Keratinocyte (primary cell): ENCODE measurements around the gene TMEM132C. TPM values are rescaled to one million over a fixed set of nuclear protein-coding genes. Genes with fewer than 3 reads are reported as not detected.

Experiments
- DNase-seq: peaks from one replicate; pipeline ENCODE4 v3.0.0-alpha.2; 2011; ENCODE audit warnings: low read depth, missing footprints, low spot score
- FAIRE-seq: peaks from 2 replicates; lab custom pipeline; 2011; peaks lifted over from hg19 to GRCh38; lab: Jason Lieb, UNC
- H2AFZ ChIP-seq: 2 replicates; pipeline ENCODE4 v1.6.0; 2012; ENCODE audit warnings: low read length, control low read depth, inconsistent platforms; ENCODE audit not compliant: control insufficient read depth
- H3K27ac ChIP-seq: 2 replicates; pipeline ENCODE4 v1.5.1; 2011; ENCODE audit warnings: low read length; ENCODE audit not compliant: control insufficient read depth, insufficient read depth
- H3K27me3 ChIP-seq: 3 replicates; pipeline ENCODE4 v1.6.0; 2011; ENCODE audit warnings: low read length; ENCODE audit not compliant: control insufficient read depth, insufficient read depth; ENCODE audit errors: extremely low read depth
- H3K36me3 ChIP-seq, 2 experiments: 2 replicates in 1 of 2; 3 replicates in 1 of 2; pipeline ENCODE4 v1.5.1; 2011; ENCODE audit warnings: low read length in 2 of 2, mild to moderate bottlenecking in 1 of 2; ENCODE audit not compliant: control insufficient read depth in 2 of 2, insufficient read depth in 2 of 2; ENCODE audit errors: extremely low read depth in 1 of 2
- H3K4me1 ChIP-seq: 3 replicates; pipeline ENCODE4 v1.5.1; 2011; ENCODE audit warnings: low read length; ENCODE audit not compliant: control insufficient read depth, insufficient read depth; ENCODE audit errors: extremely low read depth
- H3K4me2 ChIP-seq: 3 replicates; pipeline ENCODE4 v1.6.0; 2011; ENCODE audit warnings: low read depth, low read length; ENCODE audit not compliant: control insufficient read depth, insufficient read depth; ENCODE audit errors: extremely low read depth
- H3K4me3 ChIP-seq, 3 experiments: fragments of 200-600 bp in 1 of 3; sonication (generic) in 1 of 3; 2 replicates in 2 of 3; 3 replicates in 1 of 3; pipeline ENCODE4 v1.5.1; 2011 to 2016; ENCODE audit warnings: low read length in 3 of 3, mild to moderate bottlenecking in 3 of 3, control low read depth in 2 of 3, inconsistent platforms in 1 of 3, low read depth in 1 of 3, mixed read lengths in 1 of 3, mixed run types in 1 of 3, moderate library complexity in 1 of 3; ENCODE audit not compliant: control insufficient read depth in 2 of 3, insufficient read depth in 2 of 3; ENCODE audit errors: extremely low read depth in 1 of 3
- H3K79me2 ChIP-seq: 2 replicates; pipeline ENCODE4 v1.6.0; 2012; ENCODE audit warnings: low read length; ENCODE audit not compliant: control insufficient read depth, insufficient read depth
- H3K9ac ChIP-seq: 3 replicates; pipeline ENCODE4 v1.6.0; 2011; ENCODE audit warnings: low read length; ENCODE audit not compliant: control insufficient read depth, insufficient read depth; ENCODE audit errors: extremely low read depth
- H3K9me1 ChIP-seq: 3 replicates; pipeline ENCODE4 v1.6.0; 2011; ENCODE audit warnings: low read length; ENCODE audit not compliant: control insufficient read depth, insufficient read depth; ENCODE audit errors: extremely low read depth
- H3K9me3 ChIP-seq: 2 replicates; pipeline ENCODE4 v1.5.1; 2012; ENCODE audit warnings: low read depth, low read length; ENCODE audit not compliant: control insufficient read depth
- H4K20me1 ChIP-seq: 3 replicates; pipeline ENCODE4 v1.6.0; 2011; ENCODE audit warnings: low read length; ENCODE audit not compliant: control insufficient read depth, insufficient read depth; ENCODE audit errors: extremely low read depth
- EZH2 ChIP-seq: IDR thresholded peaks from one replicate; pipeline ENCODE4 v1.6.1; 2012; ENCODE audit warnings: inconsistent platforms, mild to moderate bottlenecking, low read length, moderate library complexity
- dilution Hi-C: fragments of 300-500 bp; cut with MboI; formaldehyde crosslinking; loops from one replicate; pipeline ENCODE4 v1.7.0; 2020; ENCODE audit warnings: low sequenced_read_pairs; ENCODE audit not compliant: extremely low pct_ligation_motif_present
- polyA plus RNA-seq, 5 experiments: library from polyadenylated mRNA; depleted of rRNA in 3 of 5; stranded (reverse) in 3 of 5; stranded (forward) in 1 of 5; unstranded in 1 of 5; fragments of >200 nt; gene quantifications; 1 replicate in 1 of 5; 2 replicates in 3 of 5; 3 replicates in 1 of 5; pipeline versions ENCODE4 v1.2.1 to v1.2.3, GENCODE V29; 2011 to 2012; ENCODE audit warnings: missing spikeins in 2 of 5, low read depth in 1 of 5, low replicate concordance in 1 of 5
- TF ChIP-seq, protein P1 (sequence below), 3 experiments: IDR thresholded peaks in 1 of 3; conservative IDR thresholded peaks in 1 of 3; optimal IDR thresholded peaks in 1 of 3; 2 replicates in 2 of 3; 3 replicates in 1 of 3; pipeline versions ENCODE3 to v1.5.1; 2011; ENCODE audit warnings: low read length in 3 of 3, mild to moderate bottlenecking in 3 of 3, moderate library complexity in 2 of 3, control low read depth in 1 of 3, inconsistent platforms in 1 of 3; ENCODE audit not compliant: insufficient read depth in 2 of 3; ENCODE audit errors: extremely low read depth in 1 of 3

TMEM132C gene
- polyA plus RNA-seq, 1 donor (not counting 4 experiments of a cell fraction or from before 2014, with no cell fraction given) = not detected

- FAIRE-seq (no peak), DNase-seq (no peak)
- no peak for TF ChIP-seq EZH2
- TF ChIP-seq, protein P1, sequence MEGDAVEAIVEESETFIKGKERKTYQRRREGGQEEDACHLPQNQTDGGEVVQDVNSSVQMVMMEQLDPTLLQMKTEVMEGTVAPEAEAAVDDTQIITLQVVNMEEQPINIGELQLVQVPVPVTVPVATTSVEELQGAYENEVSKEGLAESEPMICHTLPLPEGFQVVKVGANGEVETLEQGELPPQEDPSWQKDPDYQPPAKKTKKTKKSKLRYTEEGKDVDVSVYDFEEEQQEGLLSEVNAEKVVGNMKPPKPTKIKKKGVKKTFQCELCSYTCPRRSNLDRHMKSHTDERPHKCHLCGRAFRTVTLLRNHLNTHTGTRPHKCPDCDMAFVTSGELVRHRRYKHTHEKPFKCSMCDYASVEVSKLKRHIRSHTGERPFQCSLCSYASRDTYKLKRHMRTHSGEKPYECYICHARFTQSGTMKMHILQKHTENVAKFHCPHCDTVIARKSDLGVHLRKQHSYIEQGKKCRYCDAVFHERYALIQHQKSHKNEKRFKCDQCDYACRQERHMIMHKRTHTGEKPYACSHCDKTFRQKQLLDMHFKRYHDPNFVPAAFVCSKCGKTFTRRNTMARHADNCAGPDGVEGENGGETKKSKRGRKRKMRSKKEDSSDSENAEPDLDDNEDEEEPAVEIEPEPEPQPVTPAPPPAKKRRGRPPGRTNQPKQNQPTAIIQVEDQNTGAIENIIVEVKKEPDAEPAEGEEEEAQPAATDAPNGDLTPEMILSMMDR (optimal IDR thresholded peaks at IDR 0.05 in 1 of 3, IDR thresholded peaks at IDR 0.05 in 1 of 3, conservative IDR thresholded peaks at IDR 0.05 in 1 of 3; ENCODE audit: extremely low read depth in 1 of 3, insufficient read depth in 2 of 3, low read length in 3 of 3) = no peak
- Histone ChIP-seq H3K9ac (no peak overlapping the region), H3K36me3 (no peaks in the 10 kb centered on the region), H3K27ac (no peak overlapping the region), H4K20me1 (no peaks in the 10 kb centered on the region), H3K4me3 (no peak overlapping the region), H3K9me3 (peaks cover 12% of the 10 kb centered on the region), H3K9me1 (no peaks in the 10 kb centered on the region), H3K79me2 (no peaks in the 10 kb centered on the region), H3K4me2 (no peak overlapping the region), H3K27me3 (no peaks in the 10 kb centered on the region), H2AFZ (no peak overlapping the region), H3K4me1 (no peaks in the 10 kb centered on the region)
- dilution Hi-C loops = no loop called here
These were observed 242.2 kb downstream of the TMEM132C start for GRCh38 chr12:128509170-128509569.

DNA sequence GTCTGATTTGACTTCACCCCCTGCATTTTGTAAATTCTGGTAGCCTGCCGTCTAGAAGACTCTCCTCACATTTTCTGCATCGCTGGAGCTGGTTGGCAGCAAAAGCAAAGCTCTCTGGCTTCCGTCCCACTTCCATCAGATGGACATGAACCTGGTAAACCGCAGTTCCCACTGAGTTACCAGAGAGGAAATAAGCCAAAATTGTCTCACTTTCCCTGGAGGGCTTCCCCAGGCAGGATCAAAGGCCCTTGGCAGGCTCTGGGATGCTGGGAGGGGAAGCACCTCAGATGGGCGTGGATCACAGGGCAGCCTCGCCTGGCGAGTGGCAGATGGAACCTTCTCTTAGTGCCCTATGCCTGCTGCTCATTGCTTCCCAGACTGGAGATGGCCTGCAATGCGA lies 243.5 kb downstream of the TMEM132C start:
- Histone ChIP-seq H3K9me3 (peaks cover 12% of the 10 kb centered on the region), H2AFZ (no peak overlapping the region), H3K4me1 (no peaks in the 10 kb centered on the region), H3K4me2 (no peak overlapping the region), H4K20me1 (no peaks in the 10 kb centered on the region), H3K79me2 (no peaks in the 10 kb centered on the region), H3K27ac (no peak overlapping the region), H3K4me3 (no peak overlapping the region), H3K9ac (no peak overlapping the region), H3K9me1 (no peaks in the 10 kb centered on the region), H3K27me3 (no peaks in the 10 kb centered on the region), H3K36me3 (no peaks in the 10 kb centered on the region)
- DNase-seq (no peak), FAIRE-seq (no peak)
- TF ChIP-seq EZH2 = no peak
- TF ChIP-seq, protein P1 (optimal IDR thresholded peaks at IDR 0.05 in 1 of 3, IDR thresholded peaks at IDR 0.05 in 1 of 3, conservative IDR thresholded peaks at IDR 0.05 in 1 of 3; ENCODE audit: extremely low read depth in 1 of 3, insufficient read depth in 2 of 3, low read length in 3 of 3) = no peak
- dilution Hi-C loops = no loop called here
